GM23338 (cell line): Measurements from ENCODE around the gene COL24A1. TPM values are rescaled to one million over a fixed set of nuclear protein-coding genes. Genes with fewer than 3 reads are reported as not detected.

ENCODE experiments used
- ATAC-seq: fragments of 200-7000 bp; cut with Tn5 transposase; 3 replicates; pipeline ENCODE4 v1.9.1; 2020
- DNase-seq: peaks from one replicate; pipeline ENCODE4 v3.0.0-alpha.2; 2015; ENCODE audit warnings: low spot score
- H2AFZ ChIP-seq: fragments of 200-600 bp; sonication (generic); 2 replicates; pipeline ENCODE4 v1.8.0; 2016; ENCODE audit warnings: antibody characterized with exemption, mild to moderate bottlenecking, moderate library complexity
- H3F3A ChIP-seq: fragments of 200-600 bp; sonication (generic); replicated peaks from 2 replicates; pipeline ENCODE4 v1.8.0; 2017; ENCODE audit warnings: antibody characterized with exemption, mixed run types, low read depth
- H3K27ac ChIP-seq: fragments of 200-600 bp; sonication (generic); 2 replicates; pipeline ENCODE4 v1.6.1; 2016; ENCODE audit warnings: low read depth
- H3K27me3 ChIP-seq: fragments of 200-600 bp; sonication (generic); 2 replicates; pipeline ENCODE4 v1.8.0; 2016; ENCODE audit warnings: mild to moderate bottlenecking, mixed run types, moderate library complexity; ENCODE audit not compliant: insufficient read depth
- H3K36me3 ChIP-seq: fragments of 200-600 bp; sonication (generic); 2 replicates; pipeline ENCODE4 v1.8.0; 2016; ENCODE audit warnings: mild to moderate bottlenecking; ENCODE audit not compliant: insufficient read depth
- H3K4me1 ChIP-seq: fragments of 200-600 bp; sonication (generic); 2 replicates; pipeline ENCODE4 v1.8.0; 2016; ENCODE audit warnings: mild to moderate bottlenecking, moderate library complexity; ENCODE audit not compliant: insufficient read depth
- H3K4me2 ChIP-seq: fragments of 200-600 bp; sonication (generic); 2 replicates; pipeline ENCODE4 v1.7.1; 2017; ENCODE audit warnings: mixed run types
- H3K4me3 ChIP-seq: fragments of 200-600 bp; sonication (generic); 2 replicates; pipeline ENCODE4 v1.6.1; 2016; ENCODE audit warnings: mixed run types
- H3K79me2 ChIP-seq: fragments of 200-600 bp; sonication (generic); replicated peaks from 2 replicates; pipeline ENCODE4 v1.8.0; 2017; ENCODE audit warnings: mild to moderate bottlenecking; ENCODE audit not compliant: insufficient read depth
- H3K9me2 ChIP-seq: fragments of 200-600 bp; sonication (generic); 2 replicates; pipeline ENCODE4 v1.8.0; 2017; ENCODE audit not compliant: insufficient read depth
- H4K20me1 ChIP-seq: fragments of 200-600 bp; sonication (generic); replicated peaks from 2 replicates; pipeline ENCODE4 v1.8.0; 2017; ENCODE audit warnings: mild to moderate bottlenecking; ENCODE audit not compliant: insufficient read depth
- H3K27ac Mint-ChIP-seq: 2 replicates; pipeline ENCODE4 v1.8.0; 2020; ENCODE audit warnings: inconsistent platforms, mild to moderate bottlenecking, moderate library complexity, mixed read lengths
- H3K27me3 Mint-ChIP-seq: 3 replicates; pipeline ENCODE4 v1.8.0; 2022; ENCODE audit warnings: low read depth, mild to moderate bottlenecking, moderate library complexity, mixed read lengths, inconsistent platforms; ENCODE audit not compliant: insufficient read depth, poor library complexity
- H3K36me3 Mint-ChIP-seq: 3 replicates; pipeline ENCODE4 v1.8.0; 2021; ENCODE audit warnings: low read depth, mild to moderate bottlenecking, inconsistent platforms, moderate library complexity, mixed read lengths
- H3K4me1 Mint-ChIP-seq: 3 replicates; pipeline ENCODE4 v1.8.0; 2020; ENCODE audit warnings: mild to moderate bottlenecking, inconsistent platforms, mixed read lengths
- H3K4me3 Mint-ChIP-seq: 3 replicates; pipeline ENCODE4 v1.8.0; 2021; ENCODE audit warnings: moderate library complexity, mild to moderate bottlenecking, inconsistent platforms, mixed read lengths
- H3K9me3 Mint-ChIP-seq: 3 replicates; pipeline ENCODE4 v1.8.0; 2020; ENCODE audit warnings: moderate library complexity, mild to moderate bottlenecking, inconsistent platforms, mixed read lengths
- CTCF ChIP-seq, 2 experiments: fragments of 200-600 bp in 1 of 2; sonication (generic) in 1 of 2; conservative IDR thresholded peaks; 2 replicates each; pipeline versions ENCODE4 v1.5.1 to v1.6.1; 2016 to 2017; ENCODE audit warnings: antibody characterized with exemption in 2 of 2, low read depth in 2 of 2, mild to moderate bottlenecking in 2 of 2, moderate library complexity in 1 of 2
- ETS1 ChIP-seq: IDR thresholded peaks from 2 replicates; pipeline ENCODE4 v1.6.1; 2016; ENCODE audit warnings: antibody characterized with exemption
- EZH2 ChIP-seq: fragments of 200-600 bp; sonication (generic); IDR thresholded peaks from one replicate; pipeline ENCODE4 v1.8.0; 2017; ENCODE audit warnings: antibody characterized with exemption, mild to moderate bottlenecking, low read depth; ENCODE audit not compliant: unreplicated experiment
- JUNB ChIP-seq: IDR thresholded peaks from one replicate; pipeline ENCODE4 v1.6.1; 2016; ENCODE audit warnings: antibody characterized with exemption; ENCODE audit not compliant: unreplicated experiment
- NANOG ChIP-seq: IDR thresholded peaks from 2 replicates; pipeline ENCODE4 v1.6.1; 2016; ENCODE audit warnings: antibody characterized with exemption, borderline replicate concordance
- REST ChIP-seq: IDR thresholded peaks from one replicate; pipeline ENCODE4 v1.6.1; 2018; ENCODE audit warnings: antibody characterized with exemption; ENCODE audit not compliant: unreplicated experiment
- STAT1 ChIP-seq: IDR thresholded peaks from one replicate; pipeline ENCODE4 v1.6.1; 2016; ENCODE audit warnings: antibody characterized with exemption; ENCODE audit not compliant: unreplicated experiment
- ZNF331 ChIP-seq: fragments of 250-450 bp; sonication (Bioruptor Pico); IDR thresholded peaks from 2 replicates; pipeline ENCODE4 v1.5.0; 2020; ENCODE audit warnings: low read depth, mild to moderate bottlenecking, moderate library complexity
- polyA plus RNA-seq: library from polyadenylated mRNA; unstranded; fragments of >200 nt; fragmentation: Nextera tagmentation; extraction: Ambion mirVana; gene quantifications from 2 replicates; pipeline ENCODE4 v1.2.1, GENCODE V29; 2016
- total RNA-seq: library from RNA; depleted of rRNA; stranded (reverse); fragments of >200 nt; shearing (Covaris generic); gene quantifications from 2 replicates; pipeline ENCODE4 v1.2.3, GENCODE V29; 2014

COL24A1 gene
- total and polyA plus RNA-seq, 2 experiments from 2014 or later = 1.2 to 2.1 TPM

- Histone ChIP-seq H3K36me3 (no peaks in the 10 kb centered on the region), H4K20me1 (no peaks in the 10 kb centered on the region), H2AFZ (no peak overlapping the region), H3K4me3 (no peak overlapping the region), H3K9me2 (no peaks in the 10 kb centered on the region), H3K4me2 (no peak overlapping the region), H3K27me3 (no peaks in the 10 kb centered on the region), H3F3A (no peaks in the 10 kb centered on the region), H3K4me1 (peaks cover 17% of the 10 kb centered on the region), H3K79me2 (no peaks in the 10 kb centered on the region), H3K27ac (no peak overlapping the region)
- Mint-ChIP-seq H3K36me3 (no peaks in the 10 kb centered on the region), H3K27ac (no peak overlapping the region), H3K27me3 (no peaks in the 10 kb centered on the region), H3K9me3 (no peaks in the 10 kb centered on the region; the same call in 2 of the 3 replicates), H3K4me3 (no peak overlapping the region), H3K4me1 (peaks cover 12% of the 10 kb centered on the region; the same call in 2 of the 3 replicates)
- ATAC-seq (no peak), DNase-seq (no peak)
- TF ChIP-seq CTCF (conservative IDR thresholded peaks at IDR 0.05; ENCODE audit: low read depth in 2 of 2) = no peak
- no peak for TF ChIP-seq NANOG
- TF ChIP-seq ZNF331 (CRISPR knock-in tag) = no peak
- TF ChIP-seq ETS1 = no peak
- no peak for TF ChIP-seq EZH2
- no peak for TF ChIP-seq STAT1
- no peak for TF ChIP-seq JUNB
- TF ChIP-seq REST = no peak
Observed at GRCh38 chr1:86069757-86070145, 86.8 kb downstream of the COL24A1 start.
